GM20431 (cell line): ENCODE measurements around the gene KIF3C.
"Not testable (repeated sequence)": the region's sequence is repeated elsewhere in the genome, so short reads cannot be mapped to it uniquely, and the experiment has no call there.

Experiments
- in situ Hi-C: fragments of 300-500 bp; cut with MseI, MboI; formaldehyde crosslinking; loops from one replicate; pipeline ENCODE4 v1.15.0; 2020; ENCODE audit warnings: low sequenced_read_pairs; ENCODE audit not compliant: unreplicated experiment

KIF3C gene

DNA sequence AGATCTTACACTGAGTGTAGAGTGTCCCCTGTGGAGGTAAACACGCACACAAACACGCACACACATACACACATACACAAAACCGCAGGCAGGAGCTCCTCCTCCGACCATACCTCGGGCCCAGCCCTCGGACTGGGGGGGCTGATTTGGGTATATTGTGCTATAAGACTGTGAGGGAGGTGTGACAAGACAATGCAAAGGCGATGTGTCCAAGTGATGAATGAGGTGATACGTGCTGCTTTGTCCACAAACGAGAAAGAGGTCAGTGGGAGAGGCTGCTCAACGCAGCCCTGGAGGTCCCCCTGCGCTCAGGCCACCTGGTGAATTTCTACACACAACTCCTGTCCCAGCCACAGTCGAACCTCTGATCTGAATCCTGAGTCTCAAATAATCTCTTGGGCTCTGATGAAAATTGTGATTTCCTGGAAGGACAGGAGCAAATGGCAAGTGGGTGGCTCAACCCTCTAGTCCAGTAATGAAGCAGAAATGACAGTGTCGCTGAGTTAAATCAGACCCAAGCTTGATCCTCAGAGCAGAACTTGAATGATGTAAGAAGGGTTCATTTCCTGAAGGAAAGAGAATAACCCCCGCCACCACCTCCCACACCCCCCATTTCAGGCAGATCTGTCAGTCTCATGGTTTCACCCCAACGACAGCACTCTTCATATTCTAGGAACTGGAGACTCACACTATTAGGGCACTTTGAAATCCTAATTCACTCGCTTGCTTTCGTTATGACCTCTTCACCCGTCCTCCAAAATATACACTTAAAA lies 55.1 kb downstream of the KIF3C start:
- in situ Hi-C loops: no loop called here

DNA sequence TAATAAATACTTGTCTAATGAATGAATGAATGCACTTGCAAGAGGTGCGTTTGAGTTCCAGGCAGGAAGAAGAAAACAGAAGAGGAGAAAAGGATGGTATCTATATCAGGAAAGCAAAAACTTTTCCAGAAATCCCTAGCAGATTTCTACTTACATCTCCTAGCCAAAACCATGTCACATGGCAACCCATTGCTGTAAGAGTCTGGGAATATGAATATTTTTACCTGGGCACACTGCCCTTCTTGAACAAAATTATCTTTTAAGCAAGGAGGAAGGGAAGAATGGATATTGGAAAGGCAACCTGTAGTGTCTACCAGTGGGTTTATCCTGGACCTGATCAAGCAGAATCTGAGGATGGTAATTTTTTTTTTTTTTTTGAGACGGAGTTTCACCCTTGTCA lies 59.8 kb downstream of the KIF3C start:
- in situ Hi-C loops: no loop called here

DNA sequence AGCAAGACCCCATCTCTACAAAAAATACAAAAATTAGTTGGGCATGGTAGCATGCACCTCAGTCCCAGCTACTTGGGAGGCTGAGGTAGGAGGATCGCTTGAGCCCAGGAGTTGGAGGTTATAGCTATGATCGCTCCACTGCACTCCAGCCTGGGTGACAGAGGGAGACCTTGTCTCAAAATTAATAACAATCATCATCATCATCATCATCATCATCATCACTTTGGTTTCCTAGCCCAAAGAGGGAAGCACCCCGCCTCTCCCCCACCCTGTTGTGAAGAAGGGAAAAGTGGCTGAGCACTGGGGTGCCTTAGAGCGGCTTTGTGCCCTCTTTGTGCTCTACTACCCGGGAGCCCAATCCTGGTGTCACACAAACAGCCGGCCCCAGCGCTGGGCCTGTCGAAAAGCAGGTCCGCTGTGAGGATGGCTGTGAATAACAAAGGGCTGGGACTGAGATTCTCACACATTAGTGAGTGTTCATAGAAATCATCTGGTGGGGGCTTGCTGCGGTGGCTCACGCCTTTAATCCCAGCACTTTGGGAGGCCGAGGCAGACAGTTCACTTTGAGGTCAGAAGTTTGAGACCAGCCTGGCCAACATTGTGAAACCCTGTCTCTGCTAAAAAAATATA lies 61.4 kb downstream of the KIF3C start:
- in situ Hi-C loops: no loop called here

- in situ Hi-C loops: no loop called here
Measured at GRCh38 chr2:25920336-25920735, 62.0 kb downstream of the KIF3C start.

DNA sequence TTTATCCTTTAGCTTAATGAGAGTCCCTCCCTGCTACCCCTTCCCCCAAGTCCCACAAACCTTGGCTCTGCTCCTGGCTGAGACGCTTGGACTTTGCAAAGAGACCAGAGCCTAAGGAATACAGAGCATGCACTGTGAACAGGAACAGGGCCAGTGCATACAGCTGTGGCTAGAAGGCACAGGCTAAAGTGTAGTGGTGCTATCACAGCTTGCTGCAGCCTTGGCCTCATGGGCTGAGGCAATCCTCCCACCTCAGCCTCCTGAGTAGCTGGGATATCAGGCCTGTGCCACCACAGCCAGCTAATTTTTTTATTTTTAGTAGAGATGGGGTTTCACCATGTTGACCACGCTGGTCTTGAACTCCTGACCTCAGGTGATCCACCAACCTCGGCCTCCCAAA lies 64.5 kb downstream of the KIF3C start:
- in situ Hi-C loops: no loop called here

DNA sequence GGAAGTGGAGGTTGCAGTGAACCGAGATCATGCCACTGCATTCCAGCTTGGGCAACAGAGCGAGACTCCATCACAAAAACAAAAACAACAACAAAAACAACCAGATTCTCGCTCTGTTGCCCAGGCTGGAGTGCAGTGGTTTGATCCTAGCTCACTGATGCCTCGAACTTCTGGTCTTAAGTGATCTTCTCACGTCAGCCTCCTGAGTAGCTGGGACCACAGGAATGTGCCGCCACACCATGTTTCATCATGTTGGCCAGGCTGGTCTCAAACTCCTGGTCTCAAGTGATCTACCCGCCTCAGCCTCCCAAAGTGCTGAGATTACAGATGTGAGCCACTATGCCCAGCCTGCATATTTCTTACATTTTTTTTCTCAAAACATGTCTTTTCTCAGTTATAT lies 64.9 kb downstream of the KIF3C start:
- in situ Hi-C loops: not testable (repeated sequence)

- in situ Hi-C loops: not testable (repeated sequence)
Measured at GRCh38 chr2:25915944-25916772, 66.1 kb downstream of the KIF3C start.

GRCh38 chr2:25915411-25915810 lies 66.9 kb downstream of the KIF3C start:
- in situ Hi-C loops: not testable (repeated sequence)

GRCh38 chr2:25913696-25913973 lies 68.7 kb downstream of the KIF3C start:
- in situ Hi-C loops: not testable (repeated sequence)

GRCh38 chr2:25912851-25913695 lies 69.2 kb downstream of the KIF3C start:
- in situ Hi-C loops: no loop called here

GRCh38 chr2:25909574-25909973 lies 72.7 kb downstream of the KIF3C start:
- in situ Hi-C loops: not testable (repeated sequence)

- in situ Hi-C loops: no loop called here
Measured at GRCh38 chr2:25905126-25905525, 77.2 kb downstream of the KIF3C start.

- in situ Hi-C loops: no loop called here
Measured at GRCh38 chr2:25903216-25903776, 79.0 kb downstream of the KIF3C start.

DNA sequence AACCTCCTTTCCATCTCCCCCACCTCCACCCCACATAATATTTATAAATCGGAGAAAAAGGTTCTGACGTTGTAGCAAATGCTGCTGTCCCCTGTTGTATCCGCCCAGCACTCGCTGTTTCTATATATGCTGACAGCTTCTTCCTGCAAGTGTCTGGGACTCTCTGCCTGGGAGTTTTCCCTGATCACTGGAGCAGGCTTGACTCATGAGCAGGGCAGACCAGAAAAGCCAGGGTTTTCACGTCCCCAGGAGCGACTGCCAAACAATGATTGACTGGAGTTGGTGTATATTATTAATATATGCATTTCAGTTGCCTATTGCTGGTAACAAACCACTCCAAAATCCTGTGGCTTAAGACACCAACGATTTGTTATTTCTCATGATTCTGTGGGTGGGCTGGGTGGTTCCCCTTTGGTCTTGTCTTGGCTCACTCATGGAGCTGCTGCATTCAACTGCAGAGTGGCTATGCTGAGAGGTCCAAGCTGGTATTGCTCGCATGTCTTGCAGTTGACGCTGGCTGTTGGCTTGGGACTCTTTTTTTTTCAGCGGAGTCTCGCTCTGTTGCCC lies 82.8 kb downstream of the KIF3C start:
- in situ Hi-C loops: no loop called here

GRCh38 chr2:25897506-25897905 lies 84.8 kb downstream of the KIF3C start:
- in situ Hi-C loops: no loop called here

DNA sequence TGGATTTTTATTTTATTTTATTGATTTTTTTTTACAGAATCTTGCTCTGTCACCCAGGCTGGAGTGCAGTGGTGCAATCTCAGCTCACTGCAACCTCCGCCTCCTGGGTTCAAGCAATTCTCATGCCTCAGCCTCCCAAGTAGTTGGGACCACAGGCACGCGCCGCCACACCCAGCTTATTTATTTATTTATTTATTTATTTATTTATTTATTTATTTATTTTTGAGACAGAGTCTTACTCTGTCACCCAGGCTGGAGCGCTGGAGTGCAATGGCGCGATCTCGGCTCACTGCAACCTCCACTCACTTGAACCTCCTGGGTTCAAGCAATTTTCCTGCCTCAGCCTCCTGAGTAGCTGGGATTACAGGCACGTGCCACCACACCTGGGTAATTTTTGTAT lies 86.0 kb downstream of the KIF3C start:
- in situ Hi-C loops: not testable (repeated sequence)

GRCh38 chr2:25895610-25896009 lies 86.7 kb downstream of the KIF3C start:
- in situ Hi-C loops: no loop called here

DNA sequence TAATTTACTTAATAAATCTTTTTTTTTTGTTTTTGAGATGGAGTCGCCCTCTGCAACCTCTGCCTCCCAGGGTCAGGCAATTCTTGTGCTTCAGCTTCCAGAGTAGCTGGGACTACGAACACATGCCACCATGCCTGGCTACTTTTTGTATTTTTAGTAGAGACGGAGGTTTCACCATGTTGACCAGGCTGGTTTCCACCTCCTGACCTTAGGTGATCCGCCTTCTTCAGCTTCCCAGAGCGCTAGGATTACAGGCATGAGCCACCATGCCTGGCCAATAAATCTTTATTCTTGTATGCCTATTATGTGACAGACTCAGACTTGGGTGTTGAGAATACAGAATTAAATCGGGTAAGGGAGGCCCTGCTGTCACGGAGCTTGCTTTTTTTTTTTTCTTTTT lies 87.3 kb downstream of the KIF3C start:
- in situ Hi-C loops: no loop called here

GRCh38 chr2:25894135-25894830 lies 88.0 kb downstream of the KIF3C start:
- in situ Hi-C loops: no loop called here
